HepG2 (cell line): ENCODE data around the gene GRIN2C. TPM values are rescaled to one million over a fixed set of nuclear protein-coding genes. Genes with fewer than 3 reads are reported as not detected.
A peak's percentile ranks its signal among the peaks of the same experiment; 100 is the strongest.

Experiments
- ATAC-seq: fragments of 200-7000 bp; cut with Tn5 transposase; 3 replicates; pipeline ENCODE4 v1.9.1; 2020; ENCODE audit warnings: mild to moderate bottlenecking, moderate library complexity
- BruUV-seq: library from RNA; stranded (reverse); fragments of 400-500 nt; replicated peaks from 2 replicates; lab custom pipeline; 2021; lab: Mats Ljungman, UMichigan
- CTCF ChIA-PET: fragments of 300-600 bp; formaldehyde crosslinking; extraction: SDS; loops from one replicate; lab custom pipeline; 2021; ENCODE audit warnings: low total read pairs, inconsistent platforms, low intra/inter-chr PET ratio; lab: Yijun Ruan, JAX
- POLR2A ChIA-PET: fragments of 350-600 bp; sonication (Branson Sonifier 250); formaldehyde crosslinking; loops from one replicate; lab custom pipeline; 2020; ENCODE audit warnings: antibody characterized with exemption, inconsistent platforms; lab: Yijun Ruan, JAX
- DNase-seq: peaks from one replicate; pipeline ENCODE4 v3.0.0-alpha.2; 2015; ENCODE audit warnings: low spot score
- FAIRE-seq: peaks from 3 replicates; lab custom pipeline; 2011; peaks lifted over from hg19 to GRCh38; lab: Jason Lieb, UNC
- H2AFZ ChIP-seq: one replicate; pipeline ENCODE4 v1.6.1; 2011; ENCODE audit warnings: low read length, inconsistent platforms
- H3K27ac ChIP-seq: fragments of 300-600 bp; 3 replicates; pipeline ENCODE4 v1.8.0; 2011; ENCODE audit warnings: mixed run types, mild to moderate bottlenecking, mixed read lengths, low read length, inconsistent platforms; ENCODE audit not compliant: insufficient read depth; ENCODE audit errors: extremely low read length
- H3K27me3 ChIP-seq, 2 experiments: fragments of 200-600 bp in 1 of 2; 2 replicates in 1 of 2; 3 replicates in 1 of 2; pipeline versions ENCODE4 v1.6.0 to v1.8.0; 2011; ENCODE audit warnings: low read length in 2 of 2, mild to moderate bottlenecking in 2 of 2, moderate library complexity in 2 of 2, inconsistent platforms in 1 of 2; ENCODE audit not compliant: insufficient read depth in 2 of 2, control insufficient read depth in 1 of 2
- H3K36me3 ChIP-seq, 2 experiments: fragments of 200-600 bp in 1 of 2; replicated peaks in 1 of 2; 2 replicates in 1 of 2; 3 replicates in 1 of 2; pipeline versions ENCODE4 v1.5.1 to v1.8.0; 2011; ENCODE audit warnings: low read length in 2 of 2, inconsistent platforms in 1 of 2; ENCODE audit not compliant: insufficient read depth in 2 of 2, control insufficient read depth in 1 of 2
- H3K4me1 ChIP-seq: 2 replicates; pipeline ENCODE4 v1.5.1; 2012; ENCODE audit warnings: low read length, inconsistent platforms; ENCODE audit not compliant: insufficient read depth
- H3K4me2 ChIP-seq: 2 replicates; pipeline ENCODE4 v1.6.0; 2011; ENCODE audit warnings: low read depth, low read length, inconsistent platforms
- H3K4me3 ChIP-seq, 3 experiments: fragments of 200-600 bp in 1 of 3; sonication (generic), shearing (Covaris generic) in 1 of 3; replicated peaks in 1 of 3; 2 replicates each; pipeline ENCODE4 v1.5.1; 2011 to 2016; ENCODE audit warnings: low read length in 3 of 3, inconsistent platforms in 2 of 3, low read depth in 2 of 3, mild to moderate bottlenecking in 2 of 3, control low read depth in 1 of 3, mixed read lengths in 1 of 3; ENCODE audit not compliant: insufficient read depth in 1 of 3
- H3K79me2 ChIP-seq: one replicate; pipeline ENCODE4 v1.6.1; 2011; ENCODE audit warnings: low read length, inconsistent platforms; ENCODE audit not compliant: insufficient read depth
- H3K9ac ChIP-seq: 2 replicates; pipeline ENCODE4 v1.6.0; 2011; ENCODE audit warnings: mild to moderate bottlenecking, low read depth, low read length, inconsistent platforms; ENCODE audit not compliant: insufficient read depth
- H3K9me3 ChIP-seq: 2 replicates; pipeline ENCODE4 v1.5.1; 2012; ENCODE audit warnings: mild to moderate bottlenecking, low read length
- H4K20me1 ChIP-seq: 2 replicates; pipeline ENCODE4 v1.6.0; 2011; ENCODE audit warnings: inconsistent platforms, mild to moderate bottlenecking, low read length, moderate library complexity; ENCODE audit not compliant: insufficient read depth
- CTCF ChIP-seq: sonication (generic); formaldehyde crosslinking; IDR thresholded peaks from 2 replicates; pipeline ENCODE4 v1.5.0; 2020; ENCODE audit warnings: mild to moderate bottlenecking, missing genetic modification reagents, moderate library complexity
- HNRNPL ChIP-seq: fragments of 200-400 bp; formaldehyde crosslinking; IDR thresholded peaks from 2 replicates; pipeline ENCODE4 v1.6.1; 2017; ENCODE audit warnings: mild to moderate bottlenecking, low read depth, low read length
- STAG1 ChIP-seq: sonication (generic); formaldehyde crosslinking; IDR thresholded peaks from 2 replicates; pipeline ENCODE4 v1.4.0; 2020; ENCODE audit warnings: missing genetic modification reagents
- TMF1 ChIP-seq: sonication (generic); formaldehyde crosslinking; IDR thresholded peaks from 2 replicates; pipeline ENCODE4 v1.8.1; 2022; ENCODE audit warnings: low read depth, missing genetic modification reagents
- ZNF451 ChIP-seq: sonication (generic); formaldehyde crosslinking; IDR thresholded peaks from 2 replicates; pipeline ENCODE4 v1.5.0; 2020; ENCODE audit warnings: mild to moderate bottlenecking, missing genetic modification reagents
- WGBS: methylation state at CpG from one replicate; pipeline ENCODE4 v1.1.6; 2017; ENCODE audit warnings: low lambda C conversion rate; 5-methylcytosine and 5-hydroxymethylcytosine counted together
- in situ Hi-C: cut with HindIII; loops from 2 replicates; pipeline ENCODE4 v1.10.0; 2017; ENCODE audit warnings: low pct_unique_long_range_greater_than_20kb; ENCODE audit not compliant: extremely low pct_ligation_motif_present
- intact Hi-C: fragments of 100-400 bp; cut with micrococcal nuclease; formaldehyde crosslinking; loops from one replicate; pipeline ENCODE4 v1.10.0; 2022; ENCODE audit not compliant: unreplicated experiment
- polyA plus RNA-seq, 8 experiments: library from polyadenylated mRNA; depleted of rRNA in 3 of 8; stranded (reverse) in 7 of 8; unstranded in 1 of 8; fragments of >200 nt; fragmentation: Illumina TruSeq in 4 of 8; extraction: Trizol in 4 of 8; gene quantifications; 2 replicates each; pipeline versions ENCODE4 v1.2.1 to v1.2.3, GENCODE V29; 2011 to 2016; ENCODE audit warnings: low read depth in 4 of 8, missing spikeins in 1 of 8, mixed read lengths in 1 of 8; ENCODE audit not compliant: insufficient read depth in 1 of 8
- total RNA-seq, 5 experiments: library from RNA; depleted of rRNA; stranded (reverse); fragments of >200 nt; fragmentation: Illumina TruSeq; extraction: Trizol; gene quantifications; 2 replicates each; pipeline ENCODE4 v1.2.3, GENCODE V29; 2016; ENCODE audit warnings: low read depth in 1 of 5

Gene GRIN2C
- total and polyA plus RNA-seq, 2 of the 13 experiments (the other 11 are each of a cell fraction or from before 2014, with no cell fraction given): 0.03 to 0.11 TPM

- Histone ChIP-seq H3K9ac (no peak overlapping the region), H3K4me1 (no peaks in the 10 kb centered on the region), H3K9me3 (no peaks in the 10 kb centered on the region), H3K27ac (no peak overlapping the region), H4K20me1 (no peaks in the 10 kb centered on the region), H3K36me3 (peaks cover 0 to 4% of the 10 kb centered on the region in 2 experiments; a peak in 2 of 5 replicates), H3K79me2 (no peaks in the 10 kb centered on the region), H3K4me2 (no peak overlapping the region), H3K4me3 (no peak overlapping the region), H3K27me3 (no peaks in the 10 kb centered on the region), H2AFZ (no peak overlapping the region)
- intact Hi-C loops (no loop called here), in situ Hi-C loops (no loop called here)
- ChIA-PET POLR2A (no interaction called here), CTCF (interaction anchor here (2.5 kb wide), 1 partner anchor 23 kb away, joined by 7 read pairs; no protein-coding TSS in a partner anchor)
- FAIRE-seq (no peak), DNase-seq (no peak), ATAC-seq (no peak)
- BruUV-seq: no TSS peak
- WGBS: 80% methylated on average over 4 of the region's 5 CpGs
- TF ChIP-seq TMF1 (CRISPR knock-in tag): no peak
- TF ChIP-seq ZNF451: no peak
- 0 out of 2 replicates have a peak, but pooled peaks have one; percentile 30 for TF ChIP-seq HNRNPL
- peak; percentile 41 for TF ChIP-seq STAG1 (CRISPR knock-in tag)
- TF ChIP-seq CTCF (CRISPR knock-in tag): peak; percentile 51
Observed at GRCh38 chr17:74814453-74814852, 45.2 kb downstream of the GRIN2C start.
